Vagina (tissue), 2 donors: ENCODE measurements around the gene KRTAP19-1. TPM values are rescaled to one million over a fixed set of nuclear protein-coding genes. Genes with fewer than 3 reads are reported as not detected.

Experiments used
- DNase-seq, 2 donors: peaks; one replicate each; pipeline ENCODE4 v3.0.0-alpha.2; 2017; ENCODE audit errors: extremely low spot score in 2 of 2
- H3K27ac ChIP-seq: fragments of 200-600 bp; sonication (generic); one replicate; pipeline ENCODE4 v1.5.1; 2019
- H3K27me3 ChIP-seq: fragments of 200-600 bp; sonication (generic); one replicate; pipeline ENCODE4 v1.5.1; 2019
- H3K36me3 ChIP-seq, 2 donors: fragments of 200-600 bp; sonication (generic); one replicate each; pipeline ENCODE4 v1.5.1; 2017 to 2019
- H3K4me1 ChIP-seq: fragments of 200-600 bp; sonication (generic); one replicate; pipeline ENCODE4 v1.5.1; 2019
- H3K4me3 ChIP-seq, 2 donors: fragments of 200-600 bp; sonication (generic); 1 replicate in 1 of 2; 2 replicates in 1 of 2; pipeline ENCODE4 v1.5.1; 2016 to 2019
- H3K9me3 ChIP-seq: fragments of 200-600 bp; sonication (generic); one replicate; pipeline ENCODE4 v1.5.1; 2019
- CTCF ChIP-seq, 3 experiments: fragments of 450-650 bp in 2 of 3; fragments of 200-600 bp in 1 of 3; sonication (generic) in 1 of 3; IDR thresholded peaks; one replicate each; pipeline ENCODE4 v1.5.1; 2017 to 2019; ENCODE audit warnings: antibody characterized with exemption in 3 of 3, mild to moderate bottlenecking in 2 of 3, moderate library complexity in 2 of 3
- POLR2A ChIP-seq, 2 donors: fragments of 450-650 bp; IDR thresholded peaks; one replicate each; pipeline ENCODE4 v1.6.1; 2017; ENCODE audit warnings: antibody characterized with exemption in 2 of 2, mild to moderate bottlenecking in 2 of 2, moderate library complexity in 2 of 2
- POLR2AphosphoS5 ChIP-seq, 2 donors: sonication (generic); formaldehyde crosslinking; IDR thresholded peaks; one replicate each; pipeline ENCODE4 v1.9.0; 2017; ENCODE audit warnings: antibody characterized with exemption in 2 of 2, mild to moderate bottlenecking in 2 of 2, low read depth in 1 of 2; ENCODE audit not compliant: insufficient read depth in 1 of 2
- intact Hi-C: fragments of 100-400 bp; cut with DNase I; formaldehyde crosslinking; loops from one replicate; pipeline ENCODE4 v1.15.1; 2023
- total RNA-seq: library from RNA; depleted of rRNA; stranded (reverse); fragments of >200 nt; gene quantifications from one replicate; pipeline ENCODE4 v1.2.3, GENCODE V29; 2016

KRTAP19-1 gene
- total RNA-seq, 1 donor from 2014 or later: not detected

DNA sequence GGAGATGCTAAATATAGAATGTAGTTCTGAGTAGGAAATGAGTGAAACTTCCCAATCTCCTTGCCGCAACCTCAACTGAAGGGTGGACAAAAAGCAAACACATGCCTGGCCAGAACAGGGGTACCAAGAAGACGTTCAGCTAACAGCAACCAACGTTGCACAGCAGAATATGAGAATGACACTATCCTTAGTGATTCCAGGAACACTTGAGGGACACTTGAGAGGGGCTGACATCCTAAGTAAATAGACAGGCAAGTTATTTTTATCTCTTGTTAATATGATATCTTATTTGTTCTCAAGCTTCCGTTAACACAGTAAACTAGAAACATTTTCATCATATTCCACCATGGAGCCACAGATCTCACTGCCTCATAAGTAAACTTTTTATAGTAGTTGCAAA is 908 bp downstream of the KRTAP19-1 start:
- intact Hi-C loops: no loop called here
- Histone ChIP-seq H3K36me3 (no peaks in the 10 kb centered on the region), H3K27me3 (no peaks in the 10 kb centered on the region), H3K9me3 (no peaks in the 10 kb centered on the region), H3K27ac (no peak overlapping the region), H3K4me3 (no peak overlapping the region), H3K4me1 (no peaks in the 10 kb centered on the region)
- TF ChIP-seq CTCF (IDR thresholded peaks at IDR 0.05) (no peak), POLR2A (IDR thresholded peaks at IDR 0.05) (no peak)
- DNase-seq: no peak

- no peaks in the 10 kb centered on the region for H3K4me1 ChIP-seq
- no peaks in the 10 kb centered on the region for H3K9me3 ChIP-seq
- no peak for DNase-seq
- no peaks in the 10 kb centered on the region for H3K36me3 ChIP-seq
- no peaks in the 10 kb centered on the region for H3K27me3 ChIP-seq
- intact Hi-C loops: no loop called here
- H3K27ac ChIP-seq: no peak overlapping the region
- H3K4me3 ChIP-seq: no peak overlapping the region
- no peak for TF ChIP-seq POLR2A (IDR thresholded peaks at IDR 0.05)
- TF ChIP-seq CTCF (IDR thresholded peaks at IDR 0.05): no peak
- TF ChIP-seq POLR2AphosphoS5 (IDR thresholded peaks at IDR 0.05; ENCODE audit: insufficient read depth in 1 of 2, low read depth in 1 of 2): peak in 1 of 2 donors; percentile 11
Observed at GRCh38 chr21:30478004-30478403, 2.2 kb downstream of the KRTAP19-1 start.

GRCh38 chr21:30468900-30469714 is 11.1 kb downstream of the KRTAP19-1 start:
- Histone ChIP-seq H3K36me3 (no peaks in the 10 kb centered on the region), H3K4me3 (no peak overlapping the region)
- intact Hi-C loops: no loop called here

DNA sequence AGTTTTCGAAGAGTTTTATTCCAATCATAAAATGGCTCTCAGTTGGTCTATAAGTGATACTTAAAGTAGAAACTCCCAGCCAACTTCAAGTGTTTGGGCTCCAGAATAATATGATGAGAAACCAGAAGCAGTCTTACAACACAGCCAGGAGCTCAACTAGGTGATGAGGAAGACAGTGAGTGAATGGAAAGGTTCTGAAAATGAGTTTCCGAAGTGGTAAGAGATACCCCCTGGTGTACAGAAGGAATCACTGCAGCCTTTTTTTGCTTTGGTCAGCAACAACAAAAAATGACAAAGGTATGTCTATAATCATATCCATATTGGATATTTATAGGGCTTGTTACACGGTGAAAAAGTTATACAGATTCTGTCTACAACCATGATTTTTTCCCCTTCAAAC is 16.5 kb downstream of the KRTAP19-1 start:
- intact Hi-C loops: no loop called here
- no peaks in the 10 kb centered on the region for H3K27me3 ChIP-seq
- H3K4me3 ChIP-seq: no peak overlapping the region
- DNase-seq: no peak
- no peaks in the 10 kb centered on the region for H3K36me3 ChIP-seq
- no peaks in the 10 kb centered on the region for H3K9me3 ChIP-seq
- no peak overlapping the region for H3K27ac ChIP-seq
- no peaks in the 10 kb centered on the region for H3K4me1 ChIP-seq
- TF ChIP-seq POLR2AphosphoS5 (IDR thresholded peaks at IDR 0.05; ENCODE audit: insufficient read depth in 1 of 2, low read depth in 1 of 2) (no peak), POLR2A (IDR thresholded peaks at IDR 0.05) (no peak), CTCF (IDR thresholded peaks at IDR 0.05) (no peak)

More at GRCh38 chr21:30468900-30469714, 11.1 kb downstream of the KRTAP19-1 start:
- Histone ChIP-seq H3K4me1 (no peaks in the 10 kb centered on the region), H3K9me3 (no peaks in the 10 kb centered on the region), H3K27me3 (no peaks in the 10 kb centered on the region), H3K27ac (no peak overlapping the region)
- TF ChIP-seq POLR2AphosphoS5 (IDR thresholded peaks at IDR 0.05; ENCODE audit: insufficient read depth in 1 of 2, low read depth in 1 of 2) (no peak), CTCF (IDR thresholded peaks at IDR 0.05) (no peak), POLR2A (IDR thresholded peaks at IDR 0.05) (no peak)
- DNase-seq: no peak

- Histone ChIP-seq H3K36me3 (no peaks in the 10 kb centered on the region), H3K27me3 (no peaks in the 10 kb centered on the region), H3K9me3 (no peaks in the 10 kb centered on the region), H3K27ac (no peak overlapping the region), H3K4me1 (no peaks in the 10 kb centered on the region), H3K4me3 (no peak overlapping the region)
- TF ChIP-seq POLR2A (IDR thresholded peaks at IDR 0.05): no peak
- intact Hi-C loops: no loop called here
- no peak for DNase-seq
Observed at GRCh38 chr21:30448514-30448913, 31.7 kb downstream of the KRTAP19-1 start.
